Measurements from ENCODE around the gene FADS3. TPM values are rescaled to one million over a fixed set of nuclear protein-coding genes. Genes with fewer than 3 reads are reported as not detected.

The FADS3 gene
- total and polyA plus RNA-seq, 2 donors (not counting 1 experiment from before 2014, with no cell fraction given), result 79.9 to 224 TPM

DNA sequence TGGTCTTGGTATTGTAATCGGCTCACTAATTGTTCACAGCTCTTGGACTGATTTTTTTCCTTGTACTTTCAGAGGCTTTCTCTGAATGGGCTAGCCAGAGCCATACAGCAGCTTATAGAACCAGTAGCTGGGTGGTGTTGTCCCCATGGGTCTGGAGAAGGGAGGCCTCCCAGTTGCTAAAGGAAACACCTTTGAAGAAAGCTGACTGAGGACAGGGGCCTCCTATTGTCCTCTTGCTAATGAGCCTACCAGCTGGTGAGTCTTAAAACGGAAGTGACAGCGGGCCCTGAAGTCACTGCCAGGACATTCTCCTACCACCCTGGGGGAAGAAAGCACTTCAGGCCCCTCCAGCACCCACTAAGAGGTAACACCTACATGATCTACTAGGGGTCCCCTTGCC lies 9.9 kb downstream of the FADS3 start:
- no peak overlapping the region for H3K27ac ChIP-seq (ENCODE audit: insufficient read depth, low read length)
- no peak for DNase-seq (ENCODE audit: low read depth in 2 of 2)

DNA sequence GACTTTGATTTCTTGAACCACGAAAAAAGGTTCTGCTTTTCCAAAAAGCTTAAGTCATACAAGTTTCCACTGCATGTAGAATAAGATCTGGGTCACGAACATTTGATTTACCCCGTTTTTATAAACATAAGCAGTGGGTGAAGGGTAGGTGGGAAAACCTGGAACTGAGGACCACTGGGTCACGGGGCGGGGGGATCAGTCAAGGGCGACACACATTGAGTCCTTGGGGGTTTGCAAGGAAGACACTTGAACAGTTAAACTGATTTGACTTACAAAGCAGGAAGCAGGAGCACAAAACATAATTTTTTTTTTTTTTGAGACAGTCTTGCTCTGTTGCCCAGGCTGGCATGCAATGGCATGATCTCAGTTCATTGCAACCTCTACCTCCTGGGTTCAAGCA lies 10.9 kb downstream of the FADS3 start:
- Histone ChIP-seq H4K20me1 (ENCODE audit: control insufficient read depth, extremely low read depth, insufficient read depth, low read length) (no peaks in the 10 kb centered on the region), H3K79me2 (ENCODE audit: control insufficient read depth, insufficient read depth, low read length) (peaks cover 8% of the 10 kb centered on the region), H3K27ac (ENCODE audit: insufficient read depth, low read length) (no peak overlapping the region), H3K4me1 (ENCODE audit: control insufficient read depth, extremely low read depth, insufficient read depth, low read length) (no peaks in the 10 kb centered on the region), H3K36me3 (ENCODE audit: control insufficient read depth, insufficient read depth, low read length) (peaks cover 6% of the 10 kb centered on the region), H3K9me3 (ENCODE audit: control insufficient read depth, insufficient read depth, low read depth, low read length) (no peaks in the 10 kb centered on the region), H3K9ac (ENCODE audit: insufficient read depth, low read length) (no peak overlapping the region), H3K4me2 (ENCODE audit: extremely low read depth, insufficient read depth, low read length) (no peak overlapping the region), H2AFZ (ENCODE audit: low read length) (no peak overlapping the region), H3K27me3 (ENCODE audit: control insufficient read depth, insufficient read depth, low read length) (no peaks in the 10 kb centered on the region), H3K4me3 (replicated peaks in 1 of 4; ENCODE audit: control extremely low read depth in 1 of 4, insufficient read depth in 1 of 4, low read depth in 3 of 4, low read length in 4 of 4) (no peak overlapping the region)
- no peak for DNase-seq (ENCODE audit: low read depth in 2 of 2)
- TF ChIP-seq, protein P1, sequence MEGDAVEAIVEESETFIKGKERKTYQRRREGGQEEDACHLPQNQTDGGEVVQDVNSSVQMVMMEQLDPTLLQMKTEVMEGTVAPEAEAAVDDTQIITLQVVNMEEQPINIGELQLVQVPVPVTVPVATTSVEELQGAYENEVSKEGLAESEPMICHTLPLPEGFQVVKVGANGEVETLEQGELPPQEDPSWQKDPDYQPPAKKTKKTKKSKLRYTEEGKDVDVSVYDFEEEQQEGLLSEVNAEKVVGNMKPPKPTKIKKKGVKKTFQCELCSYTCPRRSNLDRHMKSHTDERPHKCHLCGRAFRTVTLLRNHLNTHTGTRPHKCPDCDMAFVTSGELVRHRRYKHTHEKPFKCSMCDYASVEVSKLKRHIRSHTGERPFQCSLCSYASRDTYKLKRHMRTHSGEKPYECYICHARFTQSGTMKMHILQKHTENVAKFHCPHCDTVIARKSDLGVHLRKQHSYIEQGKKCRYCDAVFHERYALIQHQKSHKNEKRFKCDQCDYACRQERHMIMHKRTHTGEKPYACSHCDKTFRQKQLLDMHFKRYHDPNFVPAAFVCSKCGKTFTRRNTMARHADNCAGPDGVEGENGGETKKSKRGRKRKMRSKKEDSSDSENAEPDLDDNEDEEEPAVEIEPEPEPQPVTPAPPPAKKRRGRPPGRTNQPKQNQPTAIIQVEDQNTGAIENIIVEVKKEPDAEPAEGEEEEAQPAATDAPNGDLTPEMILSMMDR (conservative IDR thresholded peaks at IDR 0.05 in 1 of 2, IDR thresholded peaks at IDR 0.05 in 1 of 2; ENCODE audit: low read depth in 1 of 2, low read length in 2 of 2), result no peak
- no peak for TF ChIP-seq EZH2 (IDR thresholded peaks at IDR 0.05; ENCODE audit: low read length, missing control alignments)

More for the DNA sequence above, 9.9 kb downstream of the FADS3 start:
- H2AFZ ChIP-seq (ENCODE audit: low read length), result no peak overlapping the region
- TF ChIP-seq, protein P1 (conservative IDR thresholded peaks at IDR 0.05 in 1 of 2, IDR thresholded peaks at IDR 0.05 in 1 of 2; ENCODE audit: low read depth in 1 of 2, low read length in 2 of 2), result no peak
- no peak for TF ChIP-seq EZH2 (IDR thresholded peaks at IDR 0.05; ENCODE audit: low read length, missing control alignments)
- H3K4me2 ChIP-seq (ENCODE audit: extremely low read depth, insufficient read depth, low read length), result no peak overlapping the region
- H3K4me1 ChIP-seq (ENCODE audit: control insufficient read depth, extremely low read depth, insufficient read depth, low read length), result no peaks in the 10 kb centered on the region
- H3K36me3 ChIP-seq (ENCODE audit: control insufficient read depth, insufficient read depth, low read length), result peaks cover 3% of the 10 kb centered on the region
- no peaks in the 10 kb centered on the region for H3K27me3 ChIP-seq (ENCODE audit: control insufficient read depth, insufficient read depth, low read length)
- H4K20me1 ChIP-seq (ENCODE audit: control insufficient read depth, extremely low read depth, insufficient read depth, low read length), result no peaks in the 10 kb centered on the region
- H3K79me2 ChIP-seq (ENCODE audit: control insufficient read depth, insufficient read depth, low read length), result peaks cover 15% of the 10 kb centered on the region
- H3K9me3 ChIP-seq (ENCODE audit: control insufficient read depth, insufficient read depth, low read depth, low read length), result no peaks in the 10 kb centered on the region
- H3K4me3 ChIP-seq (replicated peaks in 1 of 4; ENCODE audit: control extremely low read depth in 1 of 4, insufficient read depth in 1 of 4, low read depth in 3 of 4, low read length in 4 of 4), result no peak overlapping the region
- no peak overlapping the region for H3K9ac ChIP-seq (ENCODE audit: insufficient read depth, low read length)

DNA sequence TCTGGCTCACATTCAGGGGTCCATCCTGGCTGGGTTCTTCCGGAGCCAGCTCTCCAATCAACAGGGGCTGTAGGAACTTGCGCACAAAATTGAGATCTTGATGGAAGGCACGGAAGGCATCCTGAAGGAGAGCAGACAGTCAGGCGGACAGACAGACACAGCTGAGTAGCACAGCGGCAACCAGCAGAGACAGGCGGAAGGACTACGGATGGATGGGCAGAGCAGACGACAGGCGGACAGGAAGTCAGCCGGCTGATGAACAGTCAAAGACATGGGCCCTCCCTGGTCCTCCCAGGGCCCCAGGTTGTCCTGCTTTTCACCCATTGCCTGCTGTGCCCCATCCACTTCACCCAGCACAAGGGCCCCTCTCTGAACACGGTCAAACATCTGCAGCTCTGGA lies 11.3 kb downstream of the FADS3 start:
- no peak for DNase-seq (ENCODE audit: low read depth in 2 of 2)
- peaks cover 6% of the 10 kb centered on the region for H3K79me2 ChIP-seq (ENCODE audit: control insufficient read depth, insufficient read depth, low read length)
- H3K36me3 ChIP-seq (ENCODE audit: control insufficient read depth, insufficient read depth, low read length), result peaks cover 6% of the 10 kb centered on the region
- H4K20me1 ChIP-seq (ENCODE audit: control insufficient read depth, extremely low read depth, insufficient read depth, low read length), result no peaks in the 10 kb centered on the region
- no peaks in the 10 kb centered on the region for H3K4me1 ChIP-seq (ENCODE audit: control insufficient read depth, extremely low read depth, insufficient read depth, low read length)
- H3K4me3 ChIP-seq (replicated peaks in 1 of 4; ENCODE audit: control extremely low read depth in 1 of 4, insufficient read depth in 1 of 4, low read depth in 3 of 4, low read length in 4 of 4), result no peak overlapping the region
- no peak overlapping the region for H2AFZ ChIP-seq (ENCODE audit: low read length)
- H3K4me2 ChIP-seq (ENCODE audit: extremely low read depth, insufficient read depth, low read length), result no peak overlapping the region
- H3K9me3 ChIP-seq (ENCODE audit: control insufficient read depth, insufficient read depth, low read depth, low read length), result no peaks in the 10 kb centered on the region
- TF ChIP-seq, protein P1 (conservative IDR thresholded peaks at IDR 0.05 in 1 of 2, IDR thresholded peaks at IDR 0.05 in 1 of 2; ENCODE audit: low read depth in 1 of 2, low read length in 2 of 2), result no peak
- TF ChIP-seq EZH2 (IDR thresholded peaks at IDR 0.05; ENCODE audit: low read length, missing control alignments), result no peak
- no peaks in the 10 kb centered on the region for H3K27me3 ChIP-seq (ENCODE audit: control insufficient read depth, insufficient read depth, low read length)
- no peak overlapping the region for H3K27ac ChIP-seq (ENCODE audit: insufficient read depth, low read length)
- no peak overlapping the region for H3K9ac ChIP-seq (ENCODE audit: insufficient read depth, low read length)

Measured in fibroblast of lung (primary cell).